AG04449 (cell line): ENCODE results near the gene WFDC12.

ENCODE experiments used
- CTCF ChIA-PET: fragments of 350-600 bp; formaldehyde crosslinking; extraction: SDS; loops from one replicate; lab custom pipeline; 2021; ENCODE audit warnings: antibody characterized with exemption; lab: Yijun Ruan, JAX
- POLR2A ChIA-PET: fragments of 400-600, 350-600 bp; formaldehyde crosslinking; extraction: SDS; loops from one replicate; lab custom pipeline; 2020; ENCODE audit warnings: antibody characterized with exemption, inconsistent platforms; lab: Yijun Ruan, JAX
- DNase-seq: peaks from one replicate; pipeline ENCODE4 v3.0.0-alpha.2; 2010; ENCODE audit warnings: low read depth, low spot score
- H3K4me3 ChIP-seq: 2 replicates; pipeline ENCODE4 v1.5.1; 2011; ENCODE audit warnings: low read depth, mild to moderate bottlenecking, control low read depth, low read length
- TF ChIP-seq, protein P1 (sequence below): IDR thresholded peaks from one replicate; pipeline ENCODE4 v1.5.1; 2011; ENCODE audit warnings: mild to moderate bottlenecking, moderate library complexity, low read length, control low read depth, inconsistent platforms; ENCODE audit not compliant: insufficient read depth; ENCODE audit errors: missing control alignments

Gene WFDC12

DNA sequence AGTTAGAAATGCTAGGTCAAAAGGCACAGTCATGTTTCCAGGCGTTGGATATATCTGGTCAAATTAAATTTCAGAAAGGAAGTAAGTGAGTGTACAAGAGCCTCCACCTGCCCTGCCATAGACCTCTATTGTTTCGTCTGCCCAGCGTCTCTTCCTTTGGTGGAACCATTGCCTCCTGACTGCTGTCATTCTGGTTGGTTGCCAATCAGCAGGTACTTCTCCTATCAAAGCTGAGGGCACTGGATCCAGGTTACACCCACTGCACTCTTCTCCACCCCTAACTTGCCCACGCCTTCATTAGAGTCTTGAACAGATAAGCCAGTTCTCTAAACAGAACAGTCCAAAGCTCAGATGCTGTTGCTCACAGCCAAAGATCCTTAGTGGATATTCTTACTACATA lies 6.7 kb downstream of the WFDC12 start:
- CTCF ChIA-PET: interaction anchor here (1.0 to 3.0 kb wide), 4 partner anchors 21 to 175 kb away, joined by 4 to 9 read pairs (median 5); no protein-coding TSS in a partner anchor
- POLR2A ChIA-PET: no interaction called here
- no peak for DNase-seq

DNA sequence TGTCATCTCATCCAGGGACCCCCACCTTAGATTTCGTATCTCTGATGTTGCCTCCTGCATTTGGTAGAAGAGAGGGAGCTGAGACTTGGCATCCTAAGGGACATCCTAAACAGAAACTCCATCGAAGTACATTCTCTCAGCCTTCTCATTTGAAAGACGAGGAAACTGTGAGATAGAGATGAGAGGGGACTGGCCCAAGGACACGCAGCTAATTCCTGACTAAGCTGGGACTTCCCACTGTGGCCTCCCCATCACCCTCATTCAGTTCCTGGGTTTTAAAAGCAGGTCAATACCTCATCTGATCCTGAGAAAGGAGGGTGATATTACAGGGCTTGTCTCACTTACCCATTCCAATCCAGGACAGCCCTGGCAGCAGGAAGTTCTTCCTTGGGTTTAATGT lies 8.4 kb downstream of the WFDC12 start:
- no peak overlapping the region for H3K4me3 ChIP-seq
- DNase-seq: no peak
- CTCF ChIA-PET: interaction anchor here (1.8 to 14.1 kb wide), 2 partner anchors 20 to 176 kb away, joined by 4 to 112 read pairs; no protein-coding TSS in a partner anchor
- POLR2A ChIA-PET: no interaction called here
- TF ChIP-seq, protein P1, sequence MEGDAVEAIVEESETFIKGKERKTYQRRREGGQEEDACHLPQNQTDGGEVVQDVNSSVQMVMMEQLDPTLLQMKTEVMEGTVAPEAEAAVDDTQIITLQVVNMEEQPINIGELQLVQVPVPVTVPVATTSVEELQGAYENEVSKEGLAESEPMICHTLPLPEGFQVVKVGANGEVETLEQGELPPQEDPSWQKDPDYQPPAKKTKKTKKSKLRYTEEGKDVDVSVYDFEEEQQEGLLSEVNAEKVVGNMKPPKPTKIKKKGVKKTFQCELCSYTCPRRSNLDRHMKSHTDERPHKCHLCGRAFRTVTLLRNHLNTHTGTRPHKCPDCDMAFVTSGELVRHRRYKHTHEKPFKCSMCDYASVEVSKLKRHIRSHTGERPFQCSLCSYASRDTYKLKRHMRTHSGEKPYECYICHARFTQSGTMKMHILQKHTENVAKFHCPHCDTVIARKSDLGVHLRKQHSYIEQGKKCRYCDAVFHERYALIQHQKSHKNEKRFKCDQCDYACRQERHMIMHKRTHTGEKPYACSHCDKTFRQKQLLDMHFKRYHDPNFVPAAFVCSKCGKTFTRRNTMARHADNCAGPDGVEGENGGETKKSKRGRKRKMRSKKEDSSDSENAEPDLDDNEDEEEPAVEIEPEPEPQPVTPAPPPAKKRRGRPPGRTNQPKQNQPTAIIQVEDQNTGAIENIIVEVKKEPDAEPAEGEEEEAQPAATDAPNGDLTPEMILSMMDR: no peak

More for the DNA sequence above, 6.7 kb downstream of the WFDC12 start:
- no peak overlapping the region for H3K4me3 ChIP-seq
- TF ChIP-seq, protein P1: no peak

DNA sequence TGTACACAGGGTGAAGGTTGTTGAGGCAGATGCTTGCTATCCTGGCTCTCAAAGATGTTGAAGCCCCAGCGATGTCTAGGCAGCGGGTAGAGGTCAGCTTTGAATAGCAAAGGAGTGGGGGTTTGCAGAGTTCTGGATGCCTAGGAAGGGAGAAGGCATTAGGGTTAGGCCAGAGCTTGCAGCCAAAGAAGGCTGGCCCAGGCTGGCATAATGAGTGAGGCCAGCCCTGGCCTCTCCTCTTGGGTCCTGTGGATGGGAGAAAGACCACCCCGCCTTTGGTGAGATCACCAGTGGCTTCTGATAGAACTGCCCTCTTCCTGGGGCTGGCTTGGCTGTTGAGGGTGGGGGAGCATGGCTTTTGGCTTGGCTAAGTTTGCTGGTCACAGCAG lies 8.9 kb downstream of the WFDC12 start:
- TF ChIP-seq, protein P1: no peak
- H3K4me3 ChIP-seq: no peak overlapping the region
- CTCF ChIA-PET: interaction anchor here (12.0 to 14.1 kb wide), 3 partner anchors 19 to 177 kb away, joined by 112 to 231 read pairs (median 141); partner anchors contain the start of gene KCNS1
- DNase-seq: no peak
- POLR2A ChIA-PET: no interaction called here

DNA sequence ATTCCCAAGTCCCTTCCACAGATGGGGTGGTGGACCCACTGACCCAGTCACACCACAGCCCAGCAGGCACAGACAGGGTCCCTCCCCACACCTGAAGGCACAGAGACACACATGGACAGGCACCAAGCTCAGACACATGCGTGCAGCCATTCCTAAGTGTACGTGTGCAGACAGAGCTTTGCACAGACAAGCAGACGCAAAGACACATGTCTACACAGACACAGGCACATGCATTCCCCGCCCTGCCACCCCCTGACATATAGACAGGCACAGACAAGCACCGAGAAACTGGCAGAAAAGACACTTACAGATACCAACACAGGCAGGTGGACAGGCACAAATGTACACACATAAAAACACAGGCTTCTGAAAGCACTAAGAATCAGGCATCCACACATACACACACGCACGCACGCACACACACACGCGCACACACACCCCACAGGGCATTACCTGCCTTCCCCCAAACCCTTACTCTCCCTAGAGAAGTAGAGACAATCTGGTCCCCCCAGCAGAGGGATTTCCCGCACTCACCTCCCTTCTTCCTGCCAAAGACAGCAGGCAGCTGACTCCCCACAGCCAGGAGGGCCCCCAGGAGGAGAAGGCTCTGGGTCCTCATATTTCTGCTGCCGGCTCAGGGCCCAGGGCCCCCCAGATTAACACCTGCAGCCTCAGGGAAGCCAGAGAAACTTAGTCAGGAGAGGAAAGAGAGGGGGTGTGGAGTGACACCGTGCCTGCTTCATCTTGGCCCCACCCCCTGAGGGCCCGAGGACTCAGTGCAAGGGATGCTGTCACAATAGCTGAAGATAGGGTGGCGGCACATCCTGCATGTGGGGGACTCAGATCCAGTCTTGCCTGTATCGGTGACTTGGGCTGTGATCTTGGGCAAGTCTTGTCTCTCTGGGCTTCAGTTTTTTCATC lies 9.5 kb downstream of the WFDC12 start, which contains the start of gene WFDC5:
TSS of gene WFDC5 (minus strand) at position 710 of the 921 bp plus-strand sequence. CDS start at position 619, 91 bp downstream.
- no peak within 1 kb of the TSS for H3K4me3 ChIP-seq
- POLR2A ChIA-PET: no interaction called here
- CTCF ChIA-PET: interaction anchor here (1.9 to 14.1 kb wide), 4 partner anchors 19 to 178 kb away, joined by 7 to 231 read pairs (median 126); partner anchors contain the start of gene KCNS1
- DNase-seq: no peak
- TF ChIP-seq, protein P1: no peak

DNA sequence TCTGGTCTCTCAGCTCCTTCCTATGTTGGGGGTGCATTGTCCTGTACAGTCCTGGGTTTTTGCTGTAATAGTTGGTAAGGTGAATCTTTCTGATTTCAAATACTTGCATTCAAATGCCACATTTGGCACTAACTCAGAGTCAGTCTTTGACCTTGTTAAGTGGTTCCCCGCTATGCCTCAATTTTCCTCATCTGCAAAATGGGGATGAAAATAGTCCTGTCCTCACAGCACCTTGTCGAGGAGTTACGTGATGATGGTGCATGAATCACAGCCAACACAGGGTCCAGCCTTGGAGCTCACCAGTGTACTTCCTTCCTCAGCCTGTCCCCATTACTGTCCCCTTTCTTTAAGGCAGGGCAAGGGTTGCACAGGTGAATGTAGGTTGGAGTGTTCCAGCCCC lies 10.4 kb downstream of the WFDC12 start:
- DNase-seq: no peak
- no peak overlapping the region for H3K4me3 ChIP-seq
- ChIA-PET CTCF (interaction anchor here (1.2 to 14.1 kb wide), 8 partner anchors 18 to 191 kb away, joined by 3 to 231 read pairs (median 13); partner anchors contain the start of gene KCNS1), POLR2A (no interaction called here)
- TF ChIP-seq, protein P1: no peak

DNA sequence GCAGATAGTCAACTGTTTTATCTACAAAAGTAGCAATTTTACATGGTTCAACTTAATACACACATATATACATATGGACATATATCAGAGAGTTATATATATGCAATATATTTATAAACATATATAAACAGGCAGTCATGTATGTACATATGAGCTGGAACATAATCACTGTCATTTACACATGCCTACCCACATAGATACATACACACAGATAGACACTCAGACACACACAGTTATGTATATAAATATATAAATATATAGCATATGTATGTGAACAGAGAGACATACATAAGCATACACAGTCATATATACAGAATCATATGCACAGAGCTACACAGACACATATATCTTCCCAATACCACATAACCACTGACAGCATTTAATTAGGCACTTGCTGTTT lies 11.5 kb downstream of the WFDC12 start:
- ChIA-PET POLR2A (no interaction called here), CTCF (interaction anchor here (0.7 to 14.1 kb wide), 23 partner anchors 8 to 324 kb away, joined by 3 to 231 read pairs (median 6); partner anchors contain the start of gene KCNS1)
- H3K4me3 ChIP-seq: no peak overlapping the region
- TF ChIP-seq, protein P1: no peak
- no peak for DNase-seq
